CD4-positive, alpha-beta T cell treated with Interleukin-6 at 100 ng/mL for 8 hours (primary cell): ENCODE measurements around the gene TBC1D10A.

ENCODE experiments used
- DNase-seq: peaks from one replicate; pipeline ENCODE4 v3.0.0-alpha.2; 2020; ENCODE audit warnings: mixed read lengths, low spot score

Gene TBC1D10A

GRCh38 chr22:30245985-30246813, 80.5 kb downstream of the TBC1D10A start, which contains the start of gene LIF:
TSS of gene LIF (minus strand) at chr22:30246759. CDS start at chr22:30246695, 64 bp downstream.
- DNase-seq, result peak; percentile 44

- DNase-seq, result no peak
Measured at GRCh38 chr22:30245181-30245984, 81.4 kb downstream of the TBC1D10A start.

- no peak for DNase-seq
Measured at GRCh38 chr22:30244641-30245040, 82.1 kb downstream of the TBC1D10A start.

GRCh38 chr22:30244066-30244465, 82.7 kb downstream of the TBC1D10A start:
- DNase-seq, result no peak

- no peak for DNase-seq
Measured at GRCh38 chr22:30243661-30244060, 83.1 kb downstream of the TBC1D10A start.
